Transverse colon (tissue), 4 donors: Measurements from ENCODE around the gene DNAH7.

Source experiments
- EP300 ChIP-seq: sonication (generic); formaldehyde crosslinking; IDR thresholded peaks from one replicate; pipeline ENCODE4 v1.6.1; 2017; ENCODE audit warnings: antibody characterized with exemption, low read depth
- POLR2AphosphoS5 ChIP-seq, 3 donors: sonication (generic); formaldehyde crosslinking; IDR thresholded peaks; one replicate each; pipeline ENCODE4 v1.6.1; 2016; ENCODE audit warnings: antibody characterized with exemption in 3 of 3
- TF ChIP-seq, protein P1 (sequence below), 5 experiments: fragments of 200-600 bp in 3 of 5; fragments of 450-650 bp in 2 of 5; sonication (generic) in 3 of 5; IDR thresholded peaks; 1 replicate in 2 of 5; 2 replicates in 3 of 5; pipeline ENCODE4 v1.5.1; 2016 to 2017; ENCODE audit warnings: antibody characterized with exemption in 5 of 5, inconsistent platforms in 3 of 5, mild to moderate bottlenecking in 2 of 5, moderate library complexity in 1 of 5

DNA sequence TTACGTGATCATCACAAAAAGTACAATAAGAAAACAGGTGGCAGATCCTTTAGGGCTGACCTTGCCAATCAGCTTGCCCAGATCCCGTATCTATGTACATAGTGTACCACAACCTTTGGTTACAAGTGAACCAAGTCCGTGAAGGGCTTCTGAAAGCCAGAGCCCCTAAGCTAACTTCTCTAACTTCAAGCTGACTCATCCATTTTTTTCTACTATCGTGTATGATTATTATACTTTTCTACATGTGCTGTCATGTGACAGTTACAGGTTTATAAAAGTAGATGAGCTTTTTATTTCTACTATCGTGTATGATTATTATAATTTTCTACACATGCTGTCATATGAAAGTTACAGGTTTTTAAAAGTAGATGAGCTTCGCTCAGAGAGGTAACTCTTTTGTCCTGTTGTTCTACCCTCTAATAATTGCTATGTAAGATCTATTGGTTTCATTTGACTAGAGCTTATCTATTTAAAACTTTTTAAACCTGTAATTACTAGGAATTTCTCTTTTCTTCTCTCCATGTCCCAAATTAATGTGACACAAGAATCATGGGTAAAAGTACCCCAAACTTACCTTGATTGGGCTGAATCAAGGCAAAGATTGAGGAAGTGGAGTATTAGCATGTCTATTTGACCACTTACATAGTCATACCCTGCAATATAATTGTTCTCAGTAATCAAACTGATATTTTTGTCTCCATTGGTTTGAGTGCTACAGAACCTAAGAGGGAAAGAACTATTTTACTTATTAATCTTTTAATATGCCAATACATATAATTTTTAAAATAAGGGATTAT is 29.4 kb upstream of the DNAH7 start:
- TF ChIP-seq, protein P1, sequence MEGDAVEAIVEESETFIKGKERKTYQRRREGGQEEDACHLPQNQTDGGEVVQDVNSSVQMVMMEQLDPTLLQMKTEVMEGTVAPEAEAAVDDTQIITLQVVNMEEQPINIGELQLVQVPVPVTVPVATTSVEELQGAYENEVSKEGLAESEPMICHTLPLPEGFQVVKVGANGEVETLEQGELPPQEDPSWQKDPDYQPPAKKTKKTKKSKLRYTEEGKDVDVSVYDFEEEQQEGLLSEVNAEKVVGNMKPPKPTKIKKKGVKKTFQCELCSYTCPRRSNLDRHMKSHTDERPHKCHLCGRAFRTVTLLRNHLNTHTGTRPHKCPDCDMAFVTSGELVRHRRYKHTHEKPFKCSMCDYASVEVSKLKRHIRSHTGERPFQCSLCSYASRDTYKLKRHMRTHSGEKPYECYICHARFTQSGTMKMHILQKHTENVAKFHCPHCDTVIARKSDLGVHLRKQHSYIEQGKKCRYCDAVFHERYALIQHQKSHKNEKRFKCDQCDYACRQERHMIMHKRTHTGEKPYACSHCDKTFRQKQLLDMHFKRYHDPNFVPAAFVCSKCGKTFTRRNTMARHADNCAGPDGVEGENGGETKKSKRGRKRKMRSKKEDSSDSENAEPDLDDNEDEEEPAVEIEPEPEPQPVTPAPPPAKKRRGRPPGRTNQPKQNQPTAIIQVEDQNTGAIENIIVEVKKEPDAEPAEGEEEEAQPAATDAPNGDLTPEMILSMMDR (IDR thresholded peaks at IDR 0.05), result no peak
- TF ChIP-seq EP300, result no peak
- no peak for TF ChIP-seq POLR2AphosphoS5 (IDR thresholded peaks at IDR 0.05)
